Epithelial cell of proximal tubule (primary cell): Measurements from ENCODE around the gene DDX39B. TPM values are rescaled to one million over a fixed set of nuclear protein-coding genes. Genes with fewer than 3 reads are reported as not detected.
A peak's percentile ranks its signal among the peaks of the same experiment; 100 is the strongest.

Experiments
- DNase-seq: peaks from one replicate; pipeline ENCODE4 v3.0.0-alpha.2; 2011; ENCODE audit warnings: low read depth
- H3K4me3 ChIP-seq: 2 replicates; pipeline ENCODE4 v1.5.1; 2011; ENCODE audit warnings: low read depth, mild to moderate bottlenecking, low read length
- CTCF ChIP-seq: conservative IDR thresholded peaks from 2 replicates; pipeline ENCODE4 v1.5.1; 2012; ENCODE audit warnings: low read depth, mild to moderate bottlenecking, low read length
- total RNA-seq: library from RNA; depleted of rRNA; stranded (reverse); fragments of >200 nt; gene quantifications from 2 replicates; pipeline ENCODE4 v1.2.3, GENCODE V29; 2015

The DDX39B gene
- total RNA-seq, 1 donor from 2014 or later, result 304 TPM

- TF ChIP-seq CTCF, result peak; percentile 67
- no peak overlapping the region for H3K4me3 ChIP-seq
- no peak for DNase-seq
Measured at GRCh38 chr6:31585491-31585890, 43.7 kb upstream of the DDX39B start.

GRCh38 chr6:31582230-31582643, 40.4 kb upstream of the DDX39B start, which contains the start of gene LTB:
LTB (minus strand) TSS chr6:31582424; CDS start chr6:31582417, 7 bp downstream.
- no peak for TF ChIP-seq CTCF
- no peak for DNase-seq
- H3K4me3 ChIP-seq, result peak within 1 kb of the TSS; percentile 98

GRCh38 chr6:31581434-31582229, 39.8 kb upstream of the DDX39B start:
- no peak for DNase-seq
- peak overlapping the region; percentile 98 for H3K4me3 ChIP-seq
- TF ChIP-seq CTCF, result no peak

GRCh38 chr6:31580807-31581433, 39.1 kb upstream of the DDX39B start:
- DNase-seq, result no peak
- peak; percentile 79 for TF ChIP-seq CTCF
- peak overlapping the region; percentile 98 for H3K4me3 ChIP-seq

GRCh38 chr6:31580438-31580740, 38.6 kb upstream of the DDX39B start:
- no peak for DNase-seq
- peak overlapping the region; percentile 98 for H3K4me3 ChIP-seq
- TF ChIP-seq CTCF, result no peak

- TF ChIP-seq CTCF, result no peak
- DNase-seq, result no peak
- no peak overlapping the region for H3K4me3 ChIP-seq
Measured at GRCh38 chr6:31579546-31580437, 38.0 kb upstream of the DDX39B start.
